Panc1 (cell line): Measurements from ENCODE around the gene JSRP1. TPM values are rescaled to one million over a fixed set of nuclear protein-coding genes. Genes with fewer than 3 reads are reported as not detected.
A peak's percentile ranks its signal among the peaks of the same experiment; 100 is the strongest.

Experiments
- ATAC-seq: fragments of 200-7000 bp; cut with Tn5 transposase; 2 replicates; pipeline ENCODE4 v1.9.1; 2020; ENCODE audit warnings: mild to moderate bottlenecking, moderate library complexity
- BruUV-seq: library from RNA; stranded (reverse); fragments of 400-500 nt; replicated peaks from 2 replicates; lab custom pipeline; 2021; lab: Mats Ljungman, UMichigan
- CTCF ChIA-PET: fragments of 300-600 bp; sonication (Branson Sonifier 250); formaldehyde crosslinking; loops from one replicate; lab custom pipeline; 2022; ENCODE audit warnings: antibody characterized with exemption; lab: Charles Lee
- POLR2A ChIA-PET: fragments of 300-600 bp; sonication (Branson Sonifier 250); formaldehyde crosslinking; loops from one replicate; lab custom pipeline; 2022; ENCODE audit warnings: antibody characterized with exemption; lab: Charles Lee
- DNase-seq: peaks from one replicate; pipeline ENCODE4 v3.0.0-alpha.2; 2010; ENCODE audit warnings: low read depth, low spot score
- H3K27ac ChIP-seq: 2 replicates; pipeline ENCODE4 v1.5.1; 2011; ENCODE audit warnings: mild to moderate bottlenecking, low read length, inconsistent platforms
- H3K27me3 ChIP-seq: fragments of 200-500 bp; sonication (Bioruptor generic); 2 replicates; pipeline ENCODE4 v1.6.0; 2014; ENCODE audit warnings: low read length, inconsistent platforms; ENCODE audit not compliant: control insufficient read depth, insufficient read depth
- H3K36me3 ChIP-seq: fragments of 200-500 bp; sonication (Bioruptor generic); 2 replicates; pipeline ENCODE4 v1.5.1; 2014; ENCODE audit warnings: inconsistent platforms, mild to moderate bottlenecking, low read length, moderate library complexity; ENCODE audit not compliant: control insufficient read depth, insufficient read depth
- H3K4me1 ChIP-seq: 2 replicates; pipeline ENCODE4 v1.5.1; 2011; ENCODE audit warnings: inconsistent platforms, mild to moderate bottlenecking, low read length, moderate library complexity; ENCODE audit not compliant: control insufficient read depth, insufficient read depth
- H3K4me3 ChIP-seq, 2 experiments: 2 replicates each; pipeline ENCODE4 v1.5.1; 2011 to 2012; ENCODE audit warnings: low read depth in 2 of 2, low read length in 2 of 2, mild to moderate bottlenecking in 2 of 2, inconsistent platforms in 1 of 2, moderate library complexity in 1 of 2
- H3K9me3 ChIP-seq: fragments of 200-500 bp; sonication (Bioruptor generic); 2 replicates; pipeline ENCODE4 v1.5.1; 2014; ENCODE audit warnings: low read depth, mild to moderate bottlenecking, inconsistent platforms, low read length, moderate library complexity; ENCODE audit not compliant: control insufficient read depth, insufficient read depth
- POLR2AphosphoS5 ChIP-seq: IDR thresholded peaks from 2 replicates; pipeline ENCODE4 v1.6.1; 2012; ENCODE audit warnings: mild to moderate bottlenecking, low read depth, low read length, moderate library complexity
- SIN3A ChIP-seq: IDR thresholded peaks from 2 replicates; pipeline ENCODE4 v1.6.1; 2012; ENCODE audit warnings: low read depth, mild to moderate bottlenecking, low read length, moderate library complexity, borderline replicate concordance; ENCODE audit not compliant: insufficient read depth
- TCF7L2 ChIP-seq: IDR thresholded peaks from 2 replicates; pipeline ENCODE4 v1.6.1; 2011; ENCODE audit warnings: mild to moderate bottlenecking, low read depth, low read length, inconsistent platforms
- in situ Hi-C: cut with HindIII; loops from 2 replicates; pipeline ENCODE4 v1.10.0; 2016; ENCODE audit warnings: low sequenced_read_pairs, low pct_unique_long_range_greater_than_20kb
- intact Hi-C: fragments of 100-400 bp; cut with micrococcal nuclease; formaldehyde crosslinking; loops from one replicate; pipeline ENCODE4 v1.10.0; 2022; ENCODE audit not compliant: unreplicated experiment
- total RNA-seq: library from RNA; stranded (reverse); gene quantifications from one replicate; pipeline ENCODE4 v1.2.1, GENCODE V29; 2021; ENCODE audit not compliant: unreplicated experiment
- TF ChIP-seq, protein P1 (sequence below), 2 experiments: IDR thresholded peaks; 2 replicates each; pipeline ENCODE4 v1.6.1; 2011 to 2012; ENCODE audit warnings: low read depth in 2 of 2, control low read depth in 1 of 2, low read length in 1 of 2, mild to moderate bottlenecking in 1 of 2, moderate library complexity in 1 of 2; ENCODE audit not compliant: insufficient read depth in 1 of 2
- TF ChIP-seq, protein P2 (sequence below): fragments of 450-650 bp; IDR thresholded peaks from 2 replicates; pipeline ENCODE4 v1.5.1; 2017; ENCODE audit warnings: mild to moderate bottlenecking

JSRP1 gene
- total RNA-seq, 1 experiment from 2014 or later = 0.51 TPM

DNA sequence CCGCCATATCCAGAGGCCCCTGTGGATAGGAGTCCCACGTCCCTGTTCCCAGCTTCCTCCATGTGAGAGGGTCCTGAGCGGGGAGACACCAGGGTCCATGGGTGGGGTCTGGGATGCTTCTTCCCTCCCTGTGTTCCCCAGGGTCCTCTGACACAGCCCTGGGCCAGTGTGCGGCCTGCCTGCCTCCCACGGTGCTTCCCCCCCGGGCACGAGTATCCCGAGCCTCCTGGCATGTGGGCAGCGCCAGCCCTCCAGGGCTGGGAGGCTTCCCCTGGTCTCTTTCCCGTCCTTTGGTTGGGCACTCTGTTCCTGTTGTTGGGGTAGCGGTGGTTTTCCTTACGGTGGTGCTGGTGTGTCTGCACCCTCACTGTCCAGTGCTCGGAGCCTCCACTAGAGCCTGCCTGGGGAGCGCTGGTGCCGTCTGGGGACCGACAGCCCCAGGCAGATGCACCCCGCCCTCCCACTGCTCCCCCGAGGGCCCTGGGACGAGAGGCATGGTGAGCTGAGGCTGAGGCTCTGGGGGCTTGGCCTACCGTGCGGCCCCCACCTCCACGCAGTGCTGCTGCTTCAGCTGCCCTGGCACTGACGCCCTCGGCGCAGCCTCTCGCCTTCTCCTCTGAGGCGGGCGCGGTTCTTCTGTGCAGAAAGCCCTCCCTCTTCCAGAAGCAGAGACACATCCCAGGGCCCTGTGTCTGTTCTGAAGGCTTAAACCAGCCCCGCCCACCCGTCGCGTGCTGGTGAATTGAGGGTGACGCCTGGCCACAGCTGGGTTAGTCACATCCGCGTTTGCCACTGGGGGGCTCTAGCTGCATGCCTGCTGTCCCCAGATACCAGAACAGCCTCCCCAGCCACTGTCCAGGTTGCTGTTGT, 48.0 kb downstream of the JSRP1 start:
- ChIA-PET CTCF (no interaction called here), POLR2A (no interaction called here)
- Histone ChIP-seq H3K9me3 (no peaks in the 10 kb centered on the region), H3K4me1 (no peaks in the 10 kb centered on the region), H3K4me3 (no peak overlapping the region), H3K27me3 (no peaks in the 10 kb centered on the region), H3K27ac (no peak overlapping the region), H3K36me3 (no peaks in the 10 kb centered on the region)
- BruUV-seq = no TSS peak
- TF ChIP-seq TCF7L2 (no peak), POLR2AphosphoS5 (no peak), SIN3A (no peak)
- TF ChIP-seq, protein P1, sequence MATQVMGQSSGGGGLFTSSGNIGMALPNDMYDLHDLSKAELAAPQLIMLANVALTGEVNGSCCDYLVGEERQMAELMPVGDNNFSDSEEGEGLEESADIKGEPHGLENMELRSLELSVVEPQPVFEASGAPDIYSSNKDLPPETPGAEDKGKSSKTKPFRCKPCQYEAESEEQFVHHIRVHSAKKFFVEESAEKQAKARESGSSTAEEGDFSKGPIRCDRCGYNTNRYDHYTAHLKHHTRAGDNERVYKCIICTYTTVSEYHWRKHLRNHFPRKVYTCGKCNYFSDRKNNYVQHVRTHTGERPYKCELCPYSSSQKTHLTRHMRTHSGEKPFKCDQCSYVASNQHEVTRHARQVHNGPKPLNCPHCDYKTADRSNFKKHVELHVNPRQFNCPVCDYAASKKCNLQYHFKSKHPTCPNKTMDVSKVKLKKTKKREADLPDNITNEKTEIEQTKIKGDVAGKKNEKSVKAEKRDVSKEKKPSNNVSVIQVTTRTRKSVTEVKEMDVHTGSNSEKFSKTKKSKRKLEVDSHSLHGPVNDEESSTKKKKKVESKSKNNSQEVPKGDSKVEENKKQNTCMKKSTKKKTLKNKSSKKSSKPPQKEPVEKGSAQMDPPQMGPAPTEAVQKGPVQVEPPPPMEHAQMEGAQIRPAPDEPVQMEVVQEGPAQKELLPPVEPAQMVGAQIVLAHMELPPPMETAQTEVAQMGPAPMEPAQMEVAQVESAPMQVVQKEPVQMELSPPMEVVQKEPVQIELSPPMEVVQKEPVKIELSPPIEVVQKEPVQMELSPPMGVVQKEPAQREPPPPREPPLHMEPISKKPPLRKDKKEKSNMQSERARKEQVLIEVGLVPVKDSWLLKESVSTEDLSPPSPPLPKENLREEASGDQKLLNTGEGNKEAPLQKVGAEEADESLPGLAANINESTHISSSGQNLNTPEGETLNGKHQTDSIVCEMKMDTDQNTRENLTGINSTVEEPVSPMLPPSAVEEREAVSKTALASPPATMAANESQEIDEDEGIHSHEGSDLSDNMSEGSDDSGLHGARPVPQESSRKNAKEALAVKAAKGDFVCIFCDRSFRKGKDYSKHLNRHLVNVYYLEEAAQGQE (IDR thresholded peaks at IDR 0.05; ENCODE audit: insufficient read depth in 1 of 2, low read depth in 2 of 2, low read length in 1 of 2) = no peak
- TF ChIP-seq, protein P2, sequence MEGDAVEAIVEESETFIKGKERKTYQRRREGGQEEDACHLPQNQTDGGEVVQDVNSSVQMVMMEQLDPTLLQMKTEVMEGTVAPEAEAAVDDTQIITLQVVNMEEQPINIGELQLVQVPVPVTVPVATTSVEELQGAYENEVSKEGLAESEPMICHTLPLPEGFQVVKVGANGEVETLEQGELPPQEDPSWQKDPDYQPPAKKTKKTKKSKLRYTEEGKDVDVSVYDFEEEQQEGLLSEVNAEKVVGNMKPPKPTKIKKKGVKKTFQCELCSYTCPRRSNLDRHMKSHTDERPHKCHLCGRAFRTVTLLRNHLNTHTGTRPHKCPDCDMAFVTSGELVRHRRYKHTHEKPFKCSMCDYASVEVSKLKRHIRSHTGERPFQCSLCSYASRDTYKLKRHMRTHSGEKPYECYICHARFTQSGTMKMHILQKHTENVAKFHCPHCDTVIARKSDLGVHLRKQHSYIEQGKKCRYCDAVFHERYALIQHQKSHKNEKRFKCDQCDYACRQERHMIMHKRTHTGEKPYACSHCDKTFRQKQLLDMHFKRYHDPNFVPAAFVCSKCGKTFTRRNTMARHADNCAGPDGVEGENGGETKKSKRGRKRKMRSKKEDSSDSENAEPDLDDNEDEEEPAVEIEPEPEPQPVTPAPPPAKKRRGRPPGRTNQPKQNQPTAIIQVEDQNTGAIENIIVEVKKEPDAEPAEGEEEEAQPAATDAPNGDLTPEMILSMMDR = no peak
- DNase-seq = no peak
- in situ Hi-C loops (no loop called here), intact Hi-C loops (no loop called here)
- peak; percentile 45 for ATAC-seq

- no peaks in the 10 kb centered on the region for H3K36me3 ChIP-seq
- no TSS peak for BruUV-seq
- ChIA-PET CTCF (no interaction called here), POLR2A (no interaction called here)
- no peak for ATAC-seq
- DNase-seq = no peak
- H3K9me3 ChIP-seq = no peaks in the 10 kb centered on the region
- no peak for TF ChIP-seq SIN3A
- TF ChIP-seq, protein P2 = no peak
- no peak for TF ChIP-seq POLR2AphosphoS5
- TF ChIP-seq, protein P1 (IDR thresholded peaks at IDR 0.05; ENCODE audit: insufficient read depth in 1 of 2, low read depth in 2 of 2, low read length in 1 of 2) = no peak
- no peak for TF ChIP-seq TCF7L2
- no peak overlapping the region for H3K4me3 ChIP-seq
- no peaks in the 10 kb centered on the region for H3K27me3 ChIP-seq
- intact Hi-C loops (no loop called here), in situ Hi-C loops (no loop called here)
- H3K27ac ChIP-seq = no peak overlapping the region
- H3K4me1 ChIP-seq = no peaks in the 10 kb centered on the region
Observed at GRCh38 chr19:2207008-2207407, 49.2 kb downstream of the JSRP1 start.
